HG03139 (cell line): Measurements from ENCODE around the gene DMD.

ENCODE experiments used
- ATAC-seq: cut with Tn5 transposase; IDR thresholded peaks from one replicate; pipeline ENCODE4 v1.9.1; 2021; ENCODE audit not compliant: unreplicated experiment

Gene DMD

DNA sequence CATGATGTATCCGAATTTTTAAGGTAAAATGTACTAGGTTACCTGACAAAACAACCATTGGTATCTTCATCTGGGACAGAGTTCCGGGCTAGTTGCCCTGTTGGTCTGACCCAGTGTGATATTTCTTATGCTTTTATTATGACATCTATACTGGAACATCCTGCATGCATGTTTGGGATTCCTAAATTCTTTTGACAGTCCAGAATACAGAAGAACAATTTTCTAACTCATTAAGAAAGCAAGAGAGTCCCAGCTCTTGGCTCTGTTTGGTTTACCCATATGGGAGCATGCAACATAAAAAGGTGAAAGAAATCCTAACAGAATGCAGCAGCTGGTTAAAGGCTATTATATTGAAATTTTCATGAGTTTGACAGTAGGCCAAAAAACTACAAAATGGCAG lies 1891.8 kb downstream of the DMD start:
- no peak for ATAC-seq

DNA sequence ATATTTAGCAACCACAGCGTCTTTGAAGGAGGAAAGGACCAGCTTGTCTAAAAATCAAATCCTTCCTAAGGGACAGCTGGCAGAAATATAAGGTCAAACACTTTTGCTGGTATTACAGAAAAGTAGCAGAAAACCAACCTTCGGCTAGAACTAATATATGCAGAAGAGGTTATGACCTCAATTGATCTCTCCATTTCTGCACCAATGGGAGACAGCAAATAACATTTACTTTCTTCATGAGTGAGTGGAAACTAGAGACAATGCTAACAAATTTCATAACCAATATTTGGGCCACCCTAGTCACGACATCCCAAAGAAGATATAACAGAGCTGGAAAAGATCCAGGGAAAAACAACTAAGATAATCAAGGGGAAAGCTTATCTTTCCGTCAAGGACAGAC lies 1892.5 kb downstream of the DMD start:
- no peak for ATAC-seq

DNA sequence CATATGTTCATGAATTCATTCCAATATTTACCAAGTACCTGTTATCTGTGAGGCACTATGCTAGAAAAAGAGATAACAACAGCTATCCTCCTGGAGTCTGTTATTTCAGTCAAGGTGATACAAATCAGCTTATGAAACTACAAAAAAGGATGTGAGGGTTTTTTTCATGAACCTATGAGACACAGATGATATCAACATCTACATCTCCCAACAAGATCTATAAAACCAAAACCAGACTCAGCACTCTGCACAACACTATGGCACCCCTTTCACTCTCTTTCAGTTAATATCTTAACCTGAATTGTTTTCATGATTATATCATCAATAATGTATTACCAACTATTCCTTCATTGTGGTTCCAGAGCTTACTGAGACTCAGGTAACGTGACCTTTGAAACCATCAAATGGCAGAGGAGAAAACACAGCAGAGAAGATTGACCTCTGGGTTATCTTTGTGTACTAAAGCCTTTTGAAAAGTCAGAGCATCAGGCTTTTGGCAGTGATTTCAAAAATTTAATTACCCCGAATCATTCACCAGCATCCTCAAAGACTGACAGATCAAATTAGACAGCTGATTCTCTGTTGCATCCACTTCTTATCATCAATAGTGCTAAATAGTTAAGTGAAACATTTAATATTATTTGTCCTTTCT lies 1894.9 kb downstream of the DMD start:
- ATAC-seq: no peak

DNA sequence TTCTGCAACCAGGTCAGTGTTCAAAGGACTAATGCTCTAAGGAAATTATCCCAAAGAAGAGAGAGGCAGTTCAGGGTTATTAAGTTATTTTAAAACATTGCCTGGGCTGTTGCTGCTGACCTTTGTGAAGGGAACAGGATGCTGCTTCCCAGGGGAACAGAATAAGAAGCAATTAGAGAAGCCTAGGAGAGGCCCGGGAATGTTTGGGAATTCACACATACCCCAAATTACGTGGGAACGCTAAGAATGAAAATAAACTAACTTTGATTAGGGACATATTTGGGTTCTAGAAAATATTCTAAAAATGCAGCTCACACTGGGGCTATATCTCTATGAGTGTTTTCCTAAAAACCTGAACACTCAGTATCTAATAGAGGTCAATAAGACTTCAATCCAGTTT lies 1896.4 kb downstream of the DMD start:
- ATAC-seq: no peak

GRCh38 chrX:31307952-31308351 lies 1903.4 kb downstream of the DMD start:
- ATAC-seq: no peak

DNA sequence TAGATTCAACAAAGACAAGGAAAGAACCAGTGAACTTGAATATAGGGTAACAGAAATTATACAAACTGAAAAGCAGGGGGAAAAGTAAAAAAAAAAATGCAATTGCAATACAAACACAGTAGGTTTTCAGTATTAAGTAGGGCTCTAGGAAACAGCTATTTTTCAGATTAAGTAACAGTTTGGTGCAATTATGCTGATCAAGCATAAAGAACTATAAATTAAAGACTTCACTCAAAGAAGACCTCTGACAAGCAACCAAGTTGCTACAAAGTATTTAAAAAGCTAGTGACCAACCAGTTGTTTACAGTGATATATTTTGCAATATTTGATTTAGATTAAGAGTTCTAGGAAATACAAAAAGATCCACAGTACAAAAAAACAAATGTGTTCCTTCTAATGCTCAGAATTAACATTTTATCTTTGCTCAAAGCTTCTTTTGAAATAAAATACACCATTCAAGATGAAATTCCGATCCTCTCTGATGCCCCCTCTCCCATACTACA lies 1908.7 kb downstream of the DMD start:
- ATAC-seq: no peak

- ATAC-seq: no peak
Observed at GRCh38 chrX:31301941-31302340, 1909.4 kb downstream of the DMD start.

DNA sequence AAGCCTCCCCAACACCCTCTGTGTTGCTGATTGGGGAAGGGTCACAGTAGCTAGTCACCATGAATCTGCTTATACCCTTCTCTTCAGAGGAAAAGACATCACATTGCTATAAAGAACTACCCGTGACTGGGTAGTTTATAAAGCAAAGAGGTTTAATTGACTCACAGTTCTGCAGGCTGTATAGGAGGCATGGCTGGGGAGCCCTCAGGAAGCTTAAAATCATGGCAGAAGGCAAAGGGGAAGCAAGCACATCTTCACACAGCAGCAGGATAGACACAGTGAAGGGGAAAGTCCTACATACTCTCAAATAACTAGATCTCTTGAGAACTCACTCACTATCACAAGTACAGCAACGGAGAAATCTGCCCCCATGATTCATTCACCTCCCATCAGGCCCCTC lies 1910.1 kb downstream of the DMD start:
- ATAC-seq: no peak

GRCh38 chrX:31298916-31299315 lies 1912.4 kb downstream of the DMD start:
- no peak for ATAC-seq

DNA sequence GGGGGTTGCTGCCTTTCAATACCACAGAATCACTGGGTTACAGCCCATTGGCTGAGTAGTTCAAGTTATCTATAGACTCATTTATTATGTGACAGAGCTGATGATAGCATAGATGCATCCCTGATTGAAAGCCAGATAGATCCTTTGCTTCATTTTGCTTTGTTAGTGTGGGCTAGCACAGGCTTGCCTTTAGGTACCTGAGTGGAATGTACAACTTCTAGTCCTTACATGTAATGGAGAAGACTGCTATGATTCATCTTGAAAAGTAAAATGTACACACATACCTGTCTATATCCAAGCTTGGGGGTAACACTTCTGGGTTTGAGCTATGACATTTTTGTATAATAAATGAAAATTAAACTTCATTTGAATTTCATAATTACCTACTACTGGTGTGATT lies 1913.5 kb downstream of the DMD start:
- ATAC-seq: no peak

DNA sequence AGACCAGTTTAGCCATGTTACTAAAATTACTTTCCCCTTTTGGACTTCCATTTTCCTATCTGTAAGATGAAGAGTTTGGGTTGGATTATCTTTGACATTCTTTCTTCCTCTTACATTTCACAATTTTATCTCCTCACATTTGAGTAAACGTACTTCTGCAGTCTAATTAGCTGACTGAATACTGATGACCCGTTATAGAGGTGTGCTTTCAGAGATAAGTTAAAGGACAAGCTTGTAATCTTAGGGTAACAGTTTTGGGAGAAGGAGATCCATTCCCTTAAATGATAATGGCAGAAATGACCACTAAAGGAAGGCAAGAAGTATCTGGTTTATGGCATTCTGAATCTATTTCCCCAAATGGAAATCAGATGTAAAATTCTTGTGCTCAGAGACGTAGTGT lies 1916.9 kb downstream of the DMD start:
- ATAC-seq: no peak

- no peak for ATAC-seq
Observed at GRCh38 chrX:31293409-31293808, 1917.9 kb downstream of the DMD start.

DNA sequence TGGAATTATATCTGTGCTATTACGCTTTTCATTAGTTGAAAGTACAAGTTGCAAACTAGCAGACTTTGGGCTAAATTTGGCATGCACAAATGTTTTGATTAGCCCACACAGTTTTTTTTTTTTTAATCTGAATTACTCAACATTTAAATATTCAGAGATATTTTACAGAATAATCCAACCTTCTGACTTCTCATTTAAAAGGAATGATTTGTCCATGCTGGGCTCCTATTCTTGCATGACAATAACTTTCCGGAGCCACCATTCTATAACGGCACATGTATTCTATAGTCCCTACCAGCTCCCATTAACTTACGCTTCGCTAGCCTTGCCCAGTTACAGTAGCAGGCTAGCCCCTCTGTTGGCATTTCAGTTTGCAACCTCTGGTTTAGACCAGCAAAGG lies 1920.2 kb downstream of the DMD start:
- ATAC-seq: no peak

DNA sequence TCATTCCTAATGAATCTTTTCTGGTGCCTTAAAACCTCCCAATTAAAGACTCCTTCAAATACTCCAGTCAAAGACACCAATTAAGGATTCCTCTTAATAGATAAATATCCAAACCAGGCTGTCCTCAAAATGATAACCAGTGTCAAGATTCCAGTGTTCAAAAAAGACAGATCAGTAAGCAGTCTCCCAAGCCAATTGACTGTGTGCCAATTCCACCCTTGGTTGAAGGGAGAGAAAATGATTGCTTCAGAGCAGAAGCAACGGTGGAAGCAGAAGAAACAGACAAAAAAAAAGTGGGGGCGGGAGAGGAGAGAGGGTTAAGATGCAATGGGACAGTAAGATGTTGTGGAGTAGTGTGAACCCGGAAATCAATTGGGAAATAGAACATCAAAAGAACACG lies 1923.5 kb downstream of the DMD start:
- no peak for ATAC-seq

GRCh38 chrX:31280580-31280979 lies 1930.8 kb downstream of the DMD start:
- ATAC-seq: no peak

DNA sequence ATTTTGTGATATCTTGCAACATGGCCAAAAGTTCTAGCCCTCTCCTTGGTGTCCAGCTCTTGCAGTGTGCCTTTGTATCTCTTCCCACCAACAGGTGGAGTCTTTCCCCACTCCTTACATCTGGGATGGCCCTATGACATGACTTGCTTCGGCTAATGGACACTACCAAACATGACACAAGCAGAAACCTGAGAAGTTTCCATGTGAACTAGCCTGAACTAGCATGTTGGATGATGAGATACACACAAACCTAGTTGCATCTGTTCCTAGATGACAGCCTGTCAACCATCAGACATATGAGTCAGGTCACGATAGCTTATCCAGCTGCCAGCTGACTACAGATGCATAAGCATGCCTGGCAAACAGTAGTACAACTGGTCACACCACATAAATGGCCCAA lies 1932.0 kb downstream of the DMD start:
- ATAC-seq: no peak

- ATAC-seq: no peak
Observed at GRCh38 chrX:31272472-31272775, 1938.9 kb downstream of the DMD start.

GRCh38 chrX:31271615-31272471 lies 1939.5 kb downstream of the DMD start:
- ATAC-seq: no peak

DNA sequence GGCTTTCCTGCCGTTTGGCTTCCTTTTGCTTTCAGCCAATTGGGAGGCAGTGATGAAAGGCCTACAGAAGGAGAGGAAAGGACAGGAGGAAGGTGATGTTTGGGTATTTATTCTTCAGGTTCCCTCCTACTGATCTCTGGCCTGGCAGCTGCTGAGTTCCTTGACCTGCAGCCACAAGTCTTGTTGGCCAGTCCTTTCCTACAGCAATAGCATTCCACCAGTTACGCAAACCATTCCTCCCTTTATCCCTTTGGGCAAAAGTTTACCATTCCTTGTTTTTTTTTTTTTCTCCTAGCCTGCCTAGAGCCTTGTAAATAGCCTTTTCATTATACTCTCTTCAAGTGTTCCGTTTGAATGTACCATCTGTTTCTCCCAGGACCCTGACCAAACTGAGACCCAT lies 1941.4 kb downstream of the DMD start:
- ATAC-seq: no peak

- no peak for ATAC-seq
Observed at GRCh38 chrX:31268359-31268758, 1943.0 kb downstream of the DMD start.

DNA sequence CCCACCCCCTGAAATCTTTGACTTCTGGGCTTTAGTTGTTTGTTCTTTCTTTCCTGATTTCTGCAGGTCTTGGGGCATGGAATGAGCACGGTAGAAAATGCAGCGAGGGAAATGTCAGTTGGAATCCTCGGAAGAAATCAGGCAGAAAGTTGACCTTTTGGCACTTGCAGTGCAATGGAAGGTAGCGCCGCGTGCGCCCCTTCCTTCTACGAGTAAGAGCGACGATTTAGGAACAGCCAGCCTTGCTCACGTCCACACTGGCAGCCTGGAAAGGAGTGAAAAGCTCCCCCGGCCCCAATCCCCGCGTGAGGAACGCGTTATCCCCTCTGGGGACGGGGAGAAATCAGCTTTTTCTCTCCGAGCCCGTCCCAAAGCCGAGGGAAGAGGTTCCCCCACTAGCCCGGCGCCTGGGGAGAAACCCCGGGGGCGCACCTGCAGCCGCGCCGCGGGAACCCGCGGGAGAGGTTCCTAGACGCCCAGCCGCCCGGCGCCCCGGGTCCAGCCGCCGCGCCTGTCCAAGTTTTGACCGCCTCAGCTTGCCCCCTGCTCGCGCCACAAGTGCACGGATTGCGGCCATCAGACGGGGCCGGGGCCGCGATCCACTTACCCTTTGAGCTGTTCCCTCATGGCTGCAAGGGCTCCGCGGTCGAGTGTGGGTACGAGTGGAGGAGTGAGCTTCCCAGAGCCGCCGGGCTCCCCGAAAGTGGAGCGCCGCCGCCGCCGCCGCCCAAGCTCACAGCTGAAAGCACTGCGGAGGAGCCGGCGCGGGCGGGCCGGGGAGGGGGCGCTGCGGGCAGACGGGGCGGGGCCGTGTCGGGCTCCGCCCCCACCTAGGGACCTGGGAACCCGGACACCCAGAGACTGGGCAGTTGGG lies 1944.9 kb downstream of the DMD start:
- peak; percentile 91 for ATAC-seq

DNA sequence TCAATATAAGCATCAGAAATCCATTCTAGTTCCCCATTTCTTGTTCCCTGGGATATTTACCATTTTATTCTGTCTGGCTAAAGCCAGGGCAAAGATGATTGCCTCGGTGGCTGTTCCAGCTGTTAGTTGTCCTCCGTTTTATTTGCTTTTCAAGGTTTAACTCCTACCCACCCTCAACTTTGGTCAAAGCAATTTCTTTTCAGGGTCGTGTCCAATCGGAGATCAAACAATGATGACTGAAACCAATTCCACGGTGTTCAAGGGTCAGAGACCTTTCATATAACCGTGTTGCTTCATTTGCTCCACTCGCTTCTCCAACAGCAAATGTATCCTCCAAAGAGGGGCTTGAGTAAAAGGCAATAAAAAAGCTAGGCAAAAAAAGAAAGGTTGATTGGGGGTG lies 1946.0 kb downstream of the DMD start:
- no peak for ATAC-seq
